HCT116 (cell line): ENCODE measurements around the gene LRRC73.

Experiments
- CTCF ChIP-seq, 3 experiments: fragments of 200-600 bp in 1 of 3; sonication (generic) in 1 of 3; IDR thresholded peaks in 2 of 3; conservative IDR thresholded peaks in 1 of 3; 2 replicates each; pipeline ENCODE4 v1.5.1; 2012 to 2017; ENCODE audit warnings: low read depth in 2 of 3, low read length in 2 of 3, antibody characterized with exemption in 1 of 3, borderline replicate concordance in 1 of 3, control low read depth in 1 of 3, mild to moderate bottlenecking in 1 of 3, mixed read lengths in 1 of 3, mixed run types in 1 of 3, moderate library complexity in 1 of 3; ENCODE audit not compliant: insufficient read depth in 1 of 3
- YY1 ChIP-seq: IDR thresholded peaks from 2 replicates; pipeline ENCODE4 v1.6.1; 2011; ENCODE audit warnings: low read length, low read depth, moderate library complexity, mild to moderate bottlenecking; ENCODE audit not compliant: insufficient replicate concordance; ENCODE audit errors: extremely low read depth

- TF ChIP-seq YY1: no peak
- no peak for TF ChIP-seq CTCF (IDR thresholded peaks at IDR 0.05 in 2 of 3, conservative IDR thresholded peaks at IDR 0.05 in 1 of 3; ENCODE audit: borderline replicate concordance in 1 of 3, insufficient read depth in 1 of 3, low read depth in 2 of 3, low read length in 2 of 3)
Measured at GRCh38 chr6:43509984-43510826, at the start of gene LRRC73.
